WTC11 (cell line): ENCODE data around the gene ADAMTS12. TPM values are rescaled to one million over a fixed set of nuclear protein-coding genes. Genes with fewer than 3 reads are reported as not detected.

Experiments used
- ATAC-seq: fragments of 200-7000 bp; cut with Tn5 transposase; 2 replicates; pipeline ENCODE4 v1.10.0; 2021; ENCODE audit warnings: mild to moderate bottlenecking, moderate library complexity
- CTCF ChIA-PET: fragments of 300-600 bp; sonication (Branson Sonifier 250); formaldehyde crosslinking; loops from one replicate; lab custom pipeline; 2021; ENCODE audit warnings: antibody characterized with exemption; lab: Charles Lee
- POLR2A ChIA-PET: fragments of 350-600 bp; sonication (Branson Sonifier 250); formaldehyde crosslinking; loops from one replicate; lab custom pipeline; 2021; ENCODE audit warnings: antibody characterized with exemption; lab: Charles Lee
- DNase-seq: peaks from one replicate; pipeline ENCODE4 v3.0.0; 2021; ENCODE audit warnings: low spot score
- H3K27ac Mint-ChIP-seq: 2 replicates; pipeline ENCODE4 v1.8.0; 2021; ENCODE audit warnings: mixed read lengths
- H3K27me3 Mint-ChIP-seq: 2 replicates; pipeline ENCODE4 v1.8.0; 2021; ENCODE audit warnings: low read depth, mild to moderate bottlenecking, moderate library complexity, mixed read lengths
- H3K36me3 Mint-ChIP-seq: 2 replicates; pipeline ENCODE4 v1.8.0; 2021; ENCODE audit warnings: mixed read lengths
- H3K4me1 Mint-ChIP-seq: 2 replicates; pipeline ENCODE4 v1.8.0; 2022; ENCODE audit warnings: mixed read lengths
- H3K4me3 Mint-ChIP-seq: 2 replicates; pipeline ENCODE4 v1.8.0; 2021; ENCODE audit warnings: mild to moderate bottlenecking, moderate library complexity, mixed read lengths
- H3K9me3 Mint-ChIP-seq: 2 replicates; pipeline ENCODE4 v1.8.0; 2021; ENCODE audit warnings: mixed read lengths
- CREM ChIP-seq: sonication (generic); formaldehyde crosslinking; IDR thresholded peaks from 2 replicates; pipeline ENCODE4 v1.8.1; 2022; ENCODE audit warnings: mild to moderate bottlenecking, missing genetic modification reagents, moderate library complexity
- FOXP1 ChIP-seq: sonication (generic); formaldehyde crosslinking; IDR thresholded peaks from 2 replicates; pipeline ENCODE4 v1.8.0; 2022; ENCODE audit warnings: missing genetic modification reagents, mild to moderate bottlenecking, moderate library complexity, borderline replicate concordance
- GABPB1 ChIP-seq: sonication (generic); formaldehyde crosslinking; IDR thresholded peaks from 2 replicates; pipeline ENCODE4 v1.8.1; 2023; ENCODE audit warnings: mild to moderate bottlenecking, missing genetic modification reagents
- IRF2 ChIP-seq: sonication (generic); formaldehyde crosslinking; IDR thresholded peaks from 2 replicates; pipeline ENCODE4 v1.8.0; 2022; ENCODE audit warnings: low read depth, missing genetic modification reagents, borderline replicate concordance
- KAT7 ChIP-seq: sonication (generic); formaldehyde crosslinking; IDR thresholded peaks from 2 replicates; pipeline ENCODE4 v1.8.1; 2023; ENCODE audit warnings: missing genetic modification reagents, mild to moderate bottlenecking, borderline replicate concordance
- MLX ChIP-seq: sonication (generic); formaldehyde crosslinking; IDR thresholded peaks from 2 replicates; pipeline ENCODE4 v1.8.1; 2023; ENCODE audit warnings: mild to moderate bottlenecking, missing genetic modification reagents, moderate library complexity
- NFATC4 ChIP-seq: fragments of 250-450 bp; sonication (Bioruptor Pico); IDR thresholded peaks from 2 replicates; pipeline ENCODE4 v1.9.0; 2021; ENCODE audit warnings: mild to moderate bottlenecking
- PRRX2 ChIP-seq: fragments of 250-450 bp; sonication (Bioruptor Pico); IDR thresholded peaks from 2 replicates; pipeline ENCODE4 v1.8.0; 2021; ENCODE audit warnings: mild to moderate bottlenecking
- RORB ChIP-seq: fragments of 250-450 bp; sonication (Bioruptor Pico); IDR thresholded peaks from 2 replicates; pipeline ENCODE4 v1.9.0; 2021; ENCODE audit warnings: mild to moderate bottlenecking
- TCF7 ChIP-seq: sonication (generic); formaldehyde crosslinking; IDR thresholded peaks from 2 replicates; pipeline ENCODE4 v1.8.0; 2022; ENCODE audit warnings: mild to moderate bottlenecking, low read depth, missing genetic modification reagents, moderate library complexity
- TEAD1 ChIP-seq: sonication (generic); formaldehyde crosslinking; IDR thresholded peaks from 2 replicates; pipeline ENCODE4 v1.8.0; 2022; ENCODE audit warnings: mild to moderate bottlenecking, missing genetic modification reagents
- USF1 ChIP-seq: sonication (generic); formaldehyde crosslinking; IDR thresholded peaks from 2 replicates; pipeline ENCODE4 v1.8.0; 2022; ENCODE audit warnings: mild to moderate bottlenecking, missing genetic modification reagents
- ZBTB43 ChIP-seq: sonication (generic); formaldehyde crosslinking; IDR thresholded peaks from 2 replicates; pipeline ENCODE4 v1.8.1; 2023; ENCODE audit warnings: mild to moderate bottlenecking, missing genetic modification reagents
- ZNF317 ChIP-seq: sonication (generic); formaldehyde crosslinking; IDR thresholded peaks from 2 replicates; pipeline ENCODE4 v1.8.1; 2023; ENCODE audit warnings: low read depth, mild to moderate bottlenecking, moderate library complexity, missing genetic modification reagents, borderline replicate concordance
- total RNA-seq: library from RNA; stranded (reverse); gene quantifications from 3 replicates; pipeline ENCODE4 v1.2.3, GENCODE V29; 2021
- TF ChIP-seq, protein P1 (sequence below): sonication (generic); formaldehyde crosslinking; IDR thresholded peaks from 2 replicates; pipeline ENCODE4 v1.8.1; 2022; ENCODE audit warnings: missing genetic modification reagents, borderline replicate concordance
- TF ChIP-seq, protein P2 (sequence below): sonication (generic); formaldehyde crosslinking; IDR thresholded peaks from 2 replicates; pipeline ENCODE4 v1.8.0; 2022; ENCODE audit warnings: mild to moderate bottlenecking, missing genetic modification reagents
- TF ChIP-seq, protein P3 (sequence below): sonication (generic); formaldehyde crosslinking; IDR thresholded peaks from 2 replicates; pipeline ENCODE4 v1.8.0; 2022; ENCODE audit warnings: mild to moderate bottlenecking, missing genetic modification reagents
- TF ChIP-seq, protein P4 (sequence below): sonication (generic); formaldehyde crosslinking; IDR thresholded peaks from 2 replicates; pipeline ENCODE4 v1.8.0; 2023; ENCODE audit warnings: missing genetic modification reagents
- TF ChIP-seq, protein P5 (sequence below): sonication (generic); formaldehyde crosslinking; IDR thresholded peaks from 2 replicates; pipeline ENCODE4 v1.8.0; 2023; ENCODE audit warnings: missing genetic modification reagents, mild to moderate bottlenecking, borderline replicate concordance

Gene ADAMTS12
- total RNA-seq, 1 experiment from 2014 or later = 13.5 TPM

DNA sequence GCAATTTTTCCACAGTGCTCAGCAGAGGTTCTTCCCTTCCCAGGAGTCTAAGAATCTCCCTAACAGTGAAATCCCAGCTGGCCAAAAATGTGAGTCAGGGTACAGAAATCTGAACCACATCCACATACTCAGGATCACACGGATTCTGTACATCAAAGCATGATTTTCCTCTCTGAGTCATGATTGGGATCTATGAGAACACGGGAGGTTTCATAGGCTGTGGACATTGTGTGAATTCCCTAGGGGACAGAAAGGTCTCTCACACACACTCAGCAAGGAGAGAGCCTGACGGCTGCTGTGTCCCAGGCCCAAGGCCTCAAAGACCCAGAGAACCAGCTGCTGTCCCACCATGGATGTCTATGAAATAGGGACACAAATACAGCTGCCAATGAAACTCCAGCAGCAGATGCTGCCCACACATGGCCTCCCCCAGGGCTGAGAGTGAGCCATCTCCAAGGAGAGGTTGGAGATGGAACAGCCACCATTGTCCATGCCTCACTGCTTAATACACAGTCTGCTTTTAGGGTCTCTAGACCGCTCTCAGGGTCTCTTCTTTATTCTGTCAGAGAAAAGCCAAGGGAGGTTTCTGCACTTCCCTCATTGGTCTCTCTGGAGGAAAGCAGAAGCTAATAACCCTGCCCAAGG lies 102.7 kb downstream of the ADAMTS12 start:
- peaks cover 13% of the 10 kb centered on the region for H3K36me3 Mint-ChIP-seq
- no peak overlapping the region for H3K4me3 Mint-ChIP-seq
- no peak overlapping the region for H3K27ac Mint-ChIP-seq
- DNase-seq = no peak
- ChIA-PET CTCF (no interaction called here), POLR2A (no interaction called here)
- H3K27me3 Mint-ChIP-seq = no peaks in the 10 kb centered on the region
- no peak for ATAC-seq
- TF ChIP-seq KAT7 (CRISPR knock-in tag) = no peak
- TF ChIP-seq, protein P1, sequence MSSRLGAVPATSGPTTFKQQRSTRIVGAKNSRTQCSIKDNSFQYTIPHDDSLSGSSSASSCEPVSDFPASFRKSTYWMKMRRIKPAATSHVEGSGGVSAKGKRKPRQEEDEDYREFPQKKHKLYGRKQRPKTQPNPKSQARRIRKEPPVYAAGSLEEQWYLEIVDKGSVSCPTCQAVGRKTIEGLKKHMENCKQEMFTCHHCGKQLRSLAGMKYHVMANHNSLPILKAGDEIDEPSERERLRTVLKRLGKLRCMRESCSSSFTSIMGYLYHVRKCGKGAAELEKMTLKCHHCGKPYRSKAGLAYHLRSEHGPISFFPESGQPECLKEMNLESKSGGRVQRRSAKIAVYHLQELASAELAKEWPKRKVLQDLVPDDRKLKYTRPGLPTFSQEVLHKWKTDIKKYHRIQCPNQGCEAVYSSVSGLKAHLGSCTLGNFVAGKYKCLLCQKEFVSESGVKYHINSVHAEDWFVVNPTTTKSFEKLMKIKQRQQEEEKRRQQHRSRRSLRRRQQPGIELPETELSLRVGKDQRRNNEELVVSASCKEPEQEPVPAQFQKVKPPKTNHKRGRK = no peak
- TF ChIP-seq, protein P2, sequence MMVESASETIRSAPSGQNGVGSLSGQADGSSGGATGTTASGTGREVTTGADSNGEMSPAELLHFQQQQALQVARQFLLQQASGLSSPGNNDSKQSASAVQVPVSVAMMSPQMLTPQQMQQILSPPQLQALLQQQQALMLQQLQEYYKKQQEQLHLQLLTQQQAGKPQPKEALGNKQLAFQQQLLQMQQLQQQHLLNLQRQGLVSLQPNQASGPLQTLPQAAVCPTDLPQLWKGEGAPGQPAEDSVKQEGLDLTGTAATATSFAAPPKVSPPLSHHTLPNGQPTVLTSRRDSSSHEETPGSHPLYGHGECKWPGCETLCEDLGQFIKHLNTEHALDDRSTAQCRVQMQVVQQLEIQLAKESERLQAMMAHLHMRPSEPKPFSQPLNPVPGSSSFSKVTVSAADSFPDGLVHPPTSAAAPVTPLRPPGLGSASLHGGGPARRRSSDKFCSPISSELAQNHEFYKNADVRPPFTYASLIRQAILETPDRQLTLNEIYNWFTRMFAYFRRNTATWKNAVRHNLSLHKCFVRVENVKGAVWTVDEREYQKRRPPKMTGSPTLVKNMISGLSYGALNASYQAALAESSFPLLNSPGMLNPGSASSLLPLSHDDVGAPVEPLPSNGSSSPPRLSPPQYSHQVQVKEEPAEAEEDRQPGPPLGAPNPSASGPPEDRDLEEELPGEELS = no peak
- TF ChIP-seq, protein P3, sequence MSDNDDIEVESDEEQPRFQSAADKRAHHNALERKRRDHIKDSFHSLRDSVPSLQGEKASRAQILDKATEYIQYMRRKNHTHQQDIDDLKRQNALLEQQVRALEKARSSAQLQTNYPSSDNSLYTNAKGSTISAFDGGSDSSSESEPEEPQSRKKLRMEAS (CRISPR knock-in tag) = no peak
- no peak for TF ChIP-seq RORB (CRISPR knock-in tag)
- no peak for TF ChIP-seq ZNF317 (CRISPR knock-in tag)
- H3K4me1 Mint-ChIP-seq = peaks cover 6% of the 10 kb centered on the region
- H3K9me3 Mint-ChIP-seq = peaks cover 24% of the 10 kb centered on the region

GRCh38 chr5:33785571-33785970 lies 106.2 kb downstream of the ADAMTS12 start:
- Mint-ChIP-seq H3K27me3 (no peaks in the 10 kb centered on the region), H3K9me3 (peaks cover 29% of the 10 kb centered on the region), H3K4me1 (peaks cover 2% of the 10 kb centered on the region; the same call in 1 of the 2 replicates), H3K27ac (no peak overlapping the region), H3K36me3 (peaks cover 14% of the 10 kb centered on the region), H3K4me3 (no peak overlapping the region)
- ATAC-seq (no peak), DNase-seq (no peak)
- TF ChIP-seq, protein P4, sequence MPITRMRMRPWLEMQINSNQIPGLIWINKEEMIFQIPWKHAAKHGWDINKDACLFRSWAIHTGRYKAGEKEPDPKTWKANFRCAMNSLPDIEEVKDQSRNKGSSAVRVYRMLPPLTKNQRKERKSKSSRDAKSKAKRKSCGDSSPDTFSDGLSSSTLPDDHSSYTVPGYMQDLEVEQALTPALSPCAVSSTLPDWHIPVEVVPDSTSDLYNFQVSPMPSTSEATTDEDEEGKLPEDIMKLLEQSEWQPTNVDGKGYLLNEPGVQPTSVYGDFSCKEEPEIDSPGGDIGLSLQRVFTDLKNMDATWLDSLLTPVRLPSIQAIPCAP (CRISPR knock-in tag) = no peak
- TF ChIP-seq USF1 (CRISPR knock-in tag) (no peak), ZBTB43 (CRISPR knock-in tag) (no peak), KAT7 (CRISPR knock-in tag) (no peak), TEAD1 (no peak), TCF7 (CRISPR knock-in tag) (no peak), CREM (no peak), IRF2 (CRISPR knock-in tag) (no peak), MLX (CRISPR knock-in tag) (no peak), NFATC4 (no peak), PRRX2 (CRISPR knock-in tag) (no peak), FOXP1 (no peak), RORB (CRISPR knock-in tag) (no peak), GABPB1 (no peak)
- TF ChIP-seq, protein P2 = no peak
- TF ChIP-seq, protein P5, sequence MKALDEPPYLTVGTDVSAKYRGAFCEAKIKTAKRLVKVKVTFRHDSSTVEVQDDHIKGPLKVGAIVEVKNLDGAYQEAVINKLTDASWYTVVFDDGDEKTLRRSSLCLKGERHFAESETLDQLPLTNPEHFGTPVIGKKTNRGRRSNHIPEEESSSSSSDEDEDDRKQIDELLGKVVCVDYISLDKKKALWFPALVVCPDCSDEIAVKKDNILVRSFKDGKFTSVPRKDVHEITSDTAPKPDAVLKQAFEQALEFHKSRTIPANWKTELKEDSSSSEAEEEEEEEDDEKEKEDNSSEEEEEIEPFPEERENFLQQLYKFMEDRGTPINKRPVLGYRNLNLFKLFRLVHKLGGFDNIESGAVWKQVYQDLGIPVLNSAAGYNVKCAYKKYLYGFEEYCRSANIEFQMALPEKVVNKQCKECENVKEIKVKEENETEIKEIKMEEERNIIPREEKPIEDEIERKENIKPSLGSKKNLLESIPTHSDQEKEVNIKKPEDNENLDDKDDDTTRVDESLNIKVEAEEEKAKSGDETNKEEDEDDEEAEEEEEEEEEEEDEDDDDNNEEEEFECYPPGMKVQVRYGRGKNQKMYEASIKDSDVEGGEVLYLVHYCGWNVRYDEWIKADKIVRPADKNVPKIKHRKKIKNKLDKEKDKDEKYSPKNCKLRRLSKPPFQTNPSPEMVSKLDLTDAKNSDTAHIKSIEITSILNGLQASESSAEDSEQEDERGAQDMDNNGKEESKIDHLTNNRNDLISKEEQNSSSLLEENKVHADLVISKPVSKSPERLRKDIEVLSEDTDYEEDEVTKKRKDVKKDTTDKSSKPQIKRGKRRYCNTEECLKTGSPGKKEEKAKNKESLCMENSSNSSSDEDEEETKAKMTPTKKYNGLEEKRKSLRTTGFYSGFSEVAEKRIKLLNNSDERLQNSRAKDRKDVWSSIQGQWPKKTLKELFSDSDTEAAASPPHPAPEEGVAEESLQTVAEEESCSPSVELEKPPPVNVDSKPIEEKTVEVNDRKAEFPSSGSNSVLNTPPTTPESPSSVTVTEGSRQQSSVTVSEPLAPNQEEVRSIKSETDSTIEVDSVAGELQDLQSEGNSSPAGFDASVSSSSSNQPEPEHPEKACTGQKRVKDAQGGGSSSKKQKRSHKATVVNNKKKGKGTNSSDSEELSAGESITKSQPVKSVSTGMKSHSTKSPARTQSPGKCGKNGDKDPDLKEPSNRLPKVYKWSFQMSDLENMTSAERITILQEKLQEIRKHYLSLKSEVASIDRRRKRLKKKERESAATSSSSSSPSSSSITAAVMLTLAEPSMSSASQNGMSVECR = no peak
- ChIA-PET POLR2A (no interaction called here), CTCF (no interaction called here)
